Erythroblast (primary cell): ENCODE measurements around the gene UBA52.

Source experiments
- GATA1 ChIP-seq: IDR thresholded peaks from 2 replicates; pipeline ENCODE4 v1.6.1; 2011; ENCODE audit warnings: low read depth, mild to moderate bottlenecking, control low read depth, low read length, moderate library complexity
- POLR2A ChIP-seq: IDR thresholded peaks from 2 replicates; pipeline ENCODE4 v1.6.1; 2011; ENCODE audit warnings: mild to moderate bottlenecking, low read length

- TF ChIP-seq POLR2A (no peak), GATA1 (no peak)
Observed at GRCh38 chr19:18587561-18587960, 15.9 kb downstream of the UBA52 start.
